ENCODE results near the gene MRPL41.
"Not testable (repeated sequence)": the region's sequence is repeated elsewhere in the genome, so short reads cannot be mapped to it uniquely, and the experiment has no call there.

The MRPL41 gene

GRCh38 chr9:137522746-137523455, 28.8 kb upstream of the MRPL41 start:
- DNase-seq (ENCODE audit: low spot score) = no peak

- no peak for DNase-seq (ENCODE audit: low spot score)
Observed at GRCh38 chr9:137524161-137524980, 27.3 kb upstream of the MRPL41 start.

- DNase-seq (ENCODE audit: low spot score) = no peak
Observed at GRCh38 chr9:137524981-137525317, 26.7 kb upstream of the MRPL41 start.

GRCh38 chr9:137530331-137530730, 21.3 kb upstream of the MRPL41 start:
- no peak for DNase-seq (ENCODE audit: low spot score)

GRCh38 chr9:137531099-137531765, 20.4 kb upstream of the MRPL41 start:
- DNase-seq (ENCODE audit: low spot score) = no peak

GRCh38 chr9:137532891-137533468, 18.7 kb upstream of the MRPL41 start:
- DNase-seq (ENCODE audit: low spot score) = not testable (repeated sequence)

- DNase-seq (ENCODE audit: low spot score) = peak; percentile 40
Observed at GRCh38 chr9:137534256-137535119, 17.2 kb upstream of the MRPL41 start.

- no peak for DNase-seq (ENCODE audit: low spot score)
Observed at GRCh38 chr9:137535120-137535428, 16.6 kb upstream of the MRPL41 start.

- not testable (repeated sequence) for DNase-seq (ENCODE audit: low spot score)
Observed at GRCh38 chr9:137536594-137537131, 15.0 kb upstream of the MRPL41 start.

- DNase-seq (ENCODE audit: low spot score) = no peak
Observed at GRCh38 chr9:137538058-137538457, 13.6 kb upstream of the MRPL41 start.

GRCh38 chr9:137540536-137540935, 11.1 kb upstream of the MRPL41 start:
- DNase-seq (ENCODE audit: low spot score) = no peak

- no peak for DNase-seq (ENCODE audit: low spot score)
Observed at GRCh38 chr9:137542486-137542885, 9.2 kb upstream of the MRPL41 start.

- DNase-seq (ENCODE audit: low spot score) = no peak
Observed at GRCh38 chr9:137543237-137543963, 8.3 kb upstream of the MRPL41 start.

GRCh38 chr9:137544176-137544760, 7.4 kb upstream of the MRPL41 start:
- DNase-seq (ENCODE audit: low spot score) = no peak

- DNase-seq (ENCODE audit: low spot score) = no peak
Observed at GRCh38 chr9:137545123-137545522, 6.6 kb upstream of the MRPL41 start.

- DNase-seq (ENCODE audit: low spot score) = no peak
Observed at GRCh38 chr9:137547687-137548543, 3.8 kb upstream of the MRPL41 start.

GRCh38 chr9:137550231-137550621, 1.5 kb upstream of the MRPL41 start, which contains the start of gene PNPLA7:
Gene PNPLA7 (minus strand): TSS chr9:137550402. CDS start chr9:137550197, 205 bp downstream.
- DNase-seq (ENCODE audit: low spot score) = peak; percentile 89

- DNase-seq (ENCODE audit: low spot score) = not testable (repeated sequence)
Observed at GRCh38 chr9:137550958-137551263, 768 bp upstream of the MRPL41 start.

- DNase-seq (ENCODE audit: low spot score) = no peak
Observed at GRCh38 chr9:137552022-137552768, 516 bp downstream of the MRPL41 start.

Measured in pons (tissue), 1 donor.